HL-60 (cell line): ENCODE measurements around the gene GJB5.

Experiments used
- DNase-seq, 2 experiments: peaks; one replicate each; pipeline ENCODE4 v3.0.0-alpha.2; 2010 to 2020; ENCODE audit warnings: low read depth in 1 of 2, low spot score in 1 of 2
- H3K27ac ChIP-seq: fragments of 250-450 bp; sonication (Bioruptor Pico); replicated peaks from 2 replicates; pipeline ENCODE4 v1.5.1; 2020; ENCODE audit warnings: mild to moderate bottlenecking, moderate library complexity
- H3K27me3 ChIP-seq: fragments of 250-450 bp; sonication (Bioruptor Pico); 2 replicates; pipeline ENCODE4 v1.5.1; 2021; ENCODE audit warnings: mild to moderate bottlenecking, moderate library complexity; ENCODE audit not compliant: insufficient read depth, poor library complexity, severe bottlenecking
- H3K4me3 ChIP-seq: replicated peaks from 2 replicates; pipeline ENCODE4 v1.5.1; 2011; ENCODE audit warnings: mild to moderate bottlenecking, control low read depth, low read length; ENCODE audit not compliant: insufficient read depth
- GABPA ChIP-seq: IDR thresholded peaks from 2 replicates; pipeline ENCODE4 v1.6.1; 2012; ENCODE audit warnings: low read depth
- POLR2AphosphoS5 ChIP-seq: IDR thresholded peaks from 2 replicates; pipeline ENCODE4 v1.6.1; 2012; ENCODE audit warnings: low read depth
- SPI1 ChIP-seq: IDR thresholded peaks from 2 replicates; pipeline ENCODE4 v1.6.1; 2012; ENCODE audit warnings: low read depth, mild to moderate bottlenecking, borderline replicate concordance
- long read RNA-seq: library from polyadenylated mRNA; unstranded; transcript quantifications from one replicate; pipeline ENCODE4 v2.0.0, GENCODE V29; 2020
- TF ChIP-seq, protein P1 (sequence below): IDR thresholded peaks from 2 replicates; pipeline ENCODE4 v1.6.1; 2012; ENCODE audit warnings: low read depth; ENCODE audit not compliant: insufficient replicate concordance
- TF ChIP-seq, protein P2 (sequence below): IDR thresholded peaks from one replicate; pipeline ENCODE4 v1.5.1; 2011; ENCODE audit warnings: low read length, control low read depth, inconsistent platforms; ENCODE audit not compliant: insufficient read depth

Gene GJB5
- long read RNA-seq: 0 reads

DNA sequence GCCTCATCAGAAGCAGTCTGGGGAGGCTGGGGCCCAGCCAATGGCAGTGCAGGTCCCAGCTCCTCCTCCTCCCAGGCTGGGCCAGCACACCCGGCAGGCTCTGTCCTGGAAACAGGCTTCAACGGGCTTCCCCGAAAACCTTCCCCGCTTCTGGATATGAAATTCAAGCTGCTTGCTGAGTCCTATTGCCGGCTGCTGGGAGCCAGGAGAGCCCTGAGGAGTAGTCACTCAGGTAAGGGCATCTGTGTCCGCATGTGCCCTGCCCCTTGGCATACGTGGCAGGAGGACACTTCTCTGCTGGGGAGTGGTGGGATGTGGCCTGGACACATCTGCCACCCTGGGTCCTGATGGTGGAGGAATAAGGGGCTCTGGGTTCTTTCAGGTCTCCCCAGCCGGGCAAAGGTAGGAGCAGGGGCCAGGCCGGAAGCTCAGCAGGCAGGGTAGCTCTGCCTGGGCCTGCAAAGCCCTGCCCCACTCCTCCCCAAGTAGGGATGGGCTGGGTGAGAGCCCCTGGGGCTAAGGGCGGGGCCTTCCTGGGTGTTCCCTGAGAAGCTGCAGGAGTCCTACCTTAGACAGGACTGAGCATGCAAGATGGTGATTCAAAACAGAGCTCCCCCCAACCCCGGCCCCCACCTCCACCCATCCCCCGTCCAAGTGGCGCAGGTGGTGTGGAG is at the start of gene GJB5:
TSS of gene GJB5 (plus strand) at position 84 of the 674 bp plus-strand sequence. CDS start 2,284 bp downstream, outside the sequence.
- H3K4me3 ChIP-seq: no peak within 1 kb of the TSS
- DNase-seq: no peak
- no peak within 1 kb of the TSS for H3K27ac ChIP-seq
- H3K27me3 ChIP-seq: no peaks in the 10 kb centered on the region
- TF ChIP-seq, protein P1, sequence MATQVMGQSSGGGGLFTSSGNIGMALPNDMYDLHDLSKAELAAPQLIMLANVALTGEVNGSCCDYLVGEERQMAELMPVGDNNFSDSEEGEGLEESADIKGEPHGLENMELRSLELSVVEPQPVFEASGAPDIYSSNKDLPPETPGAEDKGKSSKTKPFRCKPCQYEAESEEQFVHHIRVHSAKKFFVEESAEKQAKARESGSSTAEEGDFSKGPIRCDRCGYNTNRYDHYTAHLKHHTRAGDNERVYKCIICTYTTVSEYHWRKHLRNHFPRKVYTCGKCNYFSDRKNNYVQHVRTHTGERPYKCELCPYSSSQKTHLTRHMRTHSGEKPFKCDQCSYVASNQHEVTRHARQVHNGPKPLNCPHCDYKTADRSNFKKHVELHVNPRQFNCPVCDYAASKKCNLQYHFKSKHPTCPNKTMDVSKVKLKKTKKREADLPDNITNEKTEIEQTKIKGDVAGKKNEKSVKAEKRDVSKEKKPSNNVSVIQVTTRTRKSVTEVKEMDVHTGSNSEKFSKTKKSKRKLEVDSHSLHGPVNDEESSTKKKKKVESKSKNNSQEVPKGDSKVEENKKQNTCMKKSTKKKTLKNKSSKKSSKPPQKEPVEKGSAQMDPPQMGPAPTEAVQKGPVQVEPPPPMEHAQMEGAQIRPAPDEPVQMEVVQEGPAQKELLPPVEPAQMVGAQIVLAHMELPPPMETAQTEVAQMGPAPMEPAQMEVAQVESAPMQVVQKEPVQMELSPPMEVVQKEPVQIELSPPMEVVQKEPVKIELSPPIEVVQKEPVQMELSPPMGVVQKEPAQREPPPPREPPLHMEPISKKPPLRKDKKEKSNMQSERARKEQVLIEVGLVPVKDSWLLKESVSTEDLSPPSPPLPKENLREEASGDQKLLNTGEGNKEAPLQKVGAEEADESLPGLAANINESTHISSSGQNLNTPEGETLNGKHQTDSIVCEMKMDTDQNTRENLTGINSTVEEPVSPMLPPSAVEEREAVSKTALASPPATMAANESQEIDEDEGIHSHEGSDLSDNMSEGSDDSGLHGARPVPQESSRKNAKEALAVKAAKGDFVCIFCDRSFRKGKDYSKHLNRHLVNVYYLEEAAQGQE: no peak
- TF ChIP-seq, protein P2, sequence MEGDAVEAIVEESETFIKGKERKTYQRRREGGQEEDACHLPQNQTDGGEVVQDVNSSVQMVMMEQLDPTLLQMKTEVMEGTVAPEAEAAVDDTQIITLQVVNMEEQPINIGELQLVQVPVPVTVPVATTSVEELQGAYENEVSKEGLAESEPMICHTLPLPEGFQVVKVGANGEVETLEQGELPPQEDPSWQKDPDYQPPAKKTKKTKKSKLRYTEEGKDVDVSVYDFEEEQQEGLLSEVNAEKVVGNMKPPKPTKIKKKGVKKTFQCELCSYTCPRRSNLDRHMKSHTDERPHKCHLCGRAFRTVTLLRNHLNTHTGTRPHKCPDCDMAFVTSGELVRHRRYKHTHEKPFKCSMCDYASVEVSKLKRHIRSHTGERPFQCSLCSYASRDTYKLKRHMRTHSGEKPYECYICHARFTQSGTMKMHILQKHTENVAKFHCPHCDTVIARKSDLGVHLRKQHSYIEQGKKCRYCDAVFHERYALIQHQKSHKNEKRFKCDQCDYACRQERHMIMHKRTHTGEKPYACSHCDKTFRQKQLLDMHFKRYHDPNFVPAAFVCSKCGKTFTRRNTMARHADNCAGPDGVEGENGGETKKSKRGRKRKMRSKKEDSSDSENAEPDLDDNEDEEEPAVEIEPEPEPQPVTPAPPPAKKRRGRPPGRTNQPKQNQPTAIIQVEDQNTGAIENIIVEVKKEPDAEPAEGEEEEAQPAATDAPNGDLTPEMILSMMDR: no peak
- no peak for TF ChIP-seq POLR2AphosphoS5
- no peak for TF ChIP-seq SPI1
- no peak for TF ChIP-seq GABPA

DNA sequence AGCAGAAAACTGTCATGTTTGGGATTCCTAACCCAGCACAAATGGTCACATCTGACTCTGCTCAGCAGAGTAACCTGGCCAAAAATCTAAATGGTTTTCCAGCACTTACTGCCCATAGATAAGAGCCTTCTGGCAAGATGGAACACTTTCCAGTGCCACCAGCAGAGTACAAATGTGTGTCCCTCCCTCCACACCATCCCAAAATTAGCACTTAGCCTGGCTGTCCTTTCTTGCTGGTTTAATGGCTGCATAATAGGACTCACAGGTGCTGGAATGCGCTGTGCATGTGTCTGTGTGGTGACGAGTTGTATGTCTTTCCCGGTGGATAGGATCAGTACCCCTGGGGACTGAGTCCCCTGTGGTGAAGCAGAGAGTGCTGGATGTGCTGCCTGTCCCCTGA is 49.8 kb upstream of the GJB5 start:
- TF ChIP-seq SPI1: no peak
- no peak for TF ChIP-seq GABPA
- TF ChIP-seq, protein P2: no peak
- TF ChIP-seq, protein P1: no peak
- TF ChIP-seq POLR2AphosphoS5: no peak
- H3K4me3 ChIP-seq: no peak overlapping the region
- no peaks in the 10 kb centered on the region for H3K27me3 ChIP-seq
- DNase-seq: no peak
- no peak overlapping the region for H3K27ac ChIP-seq

DNA sequence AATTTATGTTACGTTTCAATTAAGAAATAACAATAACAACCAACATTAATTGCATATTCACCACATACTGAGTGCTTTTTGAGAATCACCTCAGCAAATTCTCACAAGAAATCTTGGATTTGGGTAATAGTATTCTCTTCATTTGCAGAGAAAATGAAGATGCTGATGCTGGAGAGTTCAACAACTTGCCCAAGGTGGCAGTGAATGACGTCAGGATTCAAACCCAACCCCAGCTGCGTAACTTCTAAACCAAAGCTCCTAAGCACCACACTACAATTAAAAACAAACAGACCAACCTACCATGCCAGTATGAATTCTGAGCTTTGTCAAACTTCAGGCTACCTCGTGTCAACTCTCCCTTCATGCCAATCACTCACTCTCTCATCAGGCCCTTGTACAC is 46.7 kb upstream of the GJB5 start:
- no peak for DNase-seq
- Histone ChIP-seq H3K4me3 (no peak overlapping the region), H3K27ac (no peak overlapping the region), H3K27me3 (no peaks in the 10 kb centered on the region)
- TF ChIP-seq, protein P2: no peak
- TF ChIP-seq, protein P1: no peak
- no peak for TF ChIP-seq GABPA
- TF ChIP-seq SPI1: no peak
- no peak for TF ChIP-seq POLR2AphosphoS5
